GM21526 (cell line): ENCODE measurements around the gene SSH2.

ENCODE experiments used
- ATAC-seq: cut with Tn5 transposase; IDR thresholded peaks from one replicate; pipeline ENCODE4 v1.9.1; 2021; ENCODE audit warnings: moderate library complexity; ENCODE audit not compliant: unreplicated experiment, low FRiP score

Gene SSH2

GRCh38 chr17:29844339-29845048, 85.5 kb downstream of the SSH2 start:
- no peak for ATAC-seq

GRCh38 chr17:29840884-29841283, 89.1 kb downstream of the SSH2 start:
- ATAC-seq: no peak

GRCh38 chr17:29839656-29840055, 90.4 kb downstream of the SSH2 start:
- no peak for ATAC-seq

- ATAC-seq: no peak
Measured at GRCh38 chr17:29838961-29839360, 91.1 kb downstream of the SSH2 start.

GRCh38 chr17:29837531-29837930, 92.5 kb downstream of the SSH2 start:
- no peak for ATAC-seq

GRCh38 chr17:29836643-29837042, 93.4 kb downstream of the SSH2 start:
- no peak for ATAC-seq

GRCh38 chr17:29835435-29836351, 94.3 kb downstream of the SSH2 start:
- no peak for ATAC-seq

GRCh38 chr17:29833801-29834200, 96.2 kb downstream of the SSH2 start:
- ATAC-seq: no peak

GRCh38 chr17:29828676-29829284, 101.2 kb downstream of the SSH2 start:
- ATAC-seq: no peak

- no peak for ATAC-seq
Measured at GRCh38 chr17:29827179-29827578, 102.8 kb downstream of the SSH2 start.

GRCh38 chr17:29826114-29826692, 103.8 kb downstream of the SSH2 start:
- ATAC-seq: no peak

- no peak for ATAC-seq
Measured at GRCh38 chr17:29825604-29826003, 104.4 kb downstream of the SSH2 start.

GRCh38 chr17:29821897-29822296, 108.1 kb downstream of the SSH2 start:
- ATAC-seq: no peak

GRCh38 chr17:29820425-29820824, 109.6 kb downstream of the SSH2 start:
- ATAC-seq: no peak

GRCh38 chr17:29807520-29808361, 122.3 kb downstream of the SSH2 start:
- no peak for ATAC-seq

GRCh38 chr17:29802246-29802645, 127.8 kb downstream of the SSH2 start:
- ATAC-seq: no peak

- no peak for ATAC-seq
Measured at GRCh38 chr17:29800457-29800856, 129.6 kb downstream of the SSH2 start.

GRCh38 chr17:29796652-29797051, 133.4 kb downstream of the SSH2 start:
- no peak for ATAC-seq

GRCh38 chr17:29793501-29793900, 136.5 kb downstream of the SSH2 start:
- ATAC-seq: no peak
